Left renal cortex interstitium (tissue), 4 donors: ENCODE data around the gene CHCHD3. TPM values are rescaled to one million over a fixed set of nuclear protein-coding genes. Genes with fewer than 3 reads are reported as not detected.

Source experiments
- DNase-seq, 4 donors: peaks; one replicate each; pipeline ENCODE4 v3.0.0-alpha.2; 2013; ENCODE audit warnings: low read depth in 4 of 4, low spot score in 2 of 4, missing footprints in 1 of 4
- polyA plus RNA-seq, 4 donors: library from polyadenylated mRNA; unstranded; fragments of 120-200 nt; gene quantifications; one replicate each; pipeline ENCODE4 v1.2.1, GENCODE V29; 2013; ENCODE audit not compliant: insufficient read length in 4 of 4

The CHCHD3 gene
- polyA plus RNA-seq, 4 donors: 70.9 to 89.7 (median 76.2) TPM

GRCh38 chr7:132782777-132783640, 298.9 kb downstream of the CHCHD3 start:
- no peak for DNase-seq

GRCh38 chr7:132780822-132781221, 301.1 kb downstream of the CHCHD3 start:
- DNase-seq: no peak

- DNase-seq: no peak
Observed at GRCh38 chr7:132779164-132779563, 302.7 kb downstream of the CHCHD3 start.

GRCh38 chr7:132778761-132779160, 303.1 kb downstream of the CHCHD3 start:
- DNase-seq: no peak

GRCh38 chr7:132777956-132778355, 303.9 kb downstream of the CHCHD3 start:
- no peak for DNase-seq

GRCh38 chr7:132777414-132777813, 304.5 kb downstream of the CHCHD3 start:
- no peak for DNase-seq

GRCh38 chr7:132776048-132776620, 305.8 kb downstream of the CHCHD3 start:
- DNase-seq: no peak

GRCh38 chr7:132773527-132773956, 308.3 kb downstream of the CHCHD3 start:
- DNase-seq: no peak

GRCh38 chr7:132771301-132771730, 310.6 kb downstream of the CHCHD3 start:
- DNase-seq: no peak

GRCh38 chr7:132770055-132770454, 311.8 kb downstream of the CHCHD3 start:
- DNase-seq: no peak

- no peak for DNase-seq
Observed at GRCh38 chr7:132769280-132769679, 312.6 kb downstream of the CHCHD3 start.

GRCh38 chr7:132768099-132768498, 313.8 kb downstream of the CHCHD3 start:
- no peak for DNase-seq

- DNase-seq: no peak
Observed at GRCh38 chr7:132767378-132767777, 314.5 kb downstream of the CHCHD3 start.

- DNase-seq: no peak
Observed at GRCh38 chr7:132766660-132767059, 315.2 kb downstream of the CHCHD3 start.

- DNase-seq: no peak
Observed at GRCh38 chr7:132765861-132766260, 316.0 kb downstream of the CHCHD3 start.

GRCh38 chr7:132764762-132765161, 317.1 kb downstream of the CHCHD3 start:
- DNase-seq: no peak

- DNase-seq: no peak
Observed at GRCh38 chr7:132760866-132761265, 321.0 kb downstream of the CHCHD3 start.

GRCh38 chr7:132760244-132760623, 321.7 kb downstream of the CHCHD3 start:
- DNase-seq: no peak

GRCh38 chr7:132759482-132760243, 322.2 kb downstream of the CHCHD3 start:
- no peak for DNase-seq

GRCh38 chr7:132758986-132759385, 322.9 kb downstream of the CHCHD3 start:
- DNase-seq: no peak

- no peak for DNase-seq
Observed at GRCh38 chr7:132757783-132758182, 324.1 kb downstream of the CHCHD3 start.
